Naive B cell (primary cell): ENCODE measurements around the gene DNAJC1. TPM values are rescaled to one million over a fixed set of nuclear protein-coding genes. Genes with fewer than 3 reads are reported as not detected.
"Not testable (repeated sequence)": the region's sequence is repeated elsewhere in the genome, so short reads cannot be mapped to it uniquely, and the experiment has no call there.

ENCODE experiments used
- ATAC-seq, 2 donors: fragments of 150-1000 bp; cut with Tn5 transposase; 2 replicates each; pipeline ENCODE4 v1.10.0; 2021; ENCODE audit warnings: low read depth in 2 of 2, mild to moderate bottlenecking in 2 of 2, moderate library complexity in 2 of 2
- DNase-seq: peaks from one replicate; pipeline ENCODE4 v3.0.0; 2022
- H3K27ac Mint-ChIP-seq, 6 donors: one replicate each; pipeline ENCODE4 v1.8.0; 2020 to 2022; ENCODE audit warnings: mild to moderate bottlenecking in 6 of 6, mixed read lengths in 6 of 6, moderate library complexity in 5 of 6, inconsistent platforms in 2 of 6
- H3K27me3 Mint-ChIP-seq, 3 donors: one replicate each; pipeline ENCODE4 v1.8.0; 2021 to 2022; ENCODE audit warnings: mixed read lengths in 3 of 3, mild to moderate bottlenecking in 1 of 3
- H3K36me3 Mint-ChIP-seq, 2 donors: one replicate each; pipeline ENCODE4 v1.8.0; 2020 to 2022; ENCODE audit warnings: mixed read lengths in 2 of 2, inconsistent platforms in 1 of 2, mild to moderate bottlenecking in 1 of 2
- H3K4me1 Mint-ChIP-seq, 3 donors: one replicate each; pipeline ENCODE4 v1.8.0; 2020 to 2022; ENCODE audit warnings: mixed read lengths in 3 of 3, inconsistent platforms in 1 of 3, mild to moderate bottlenecking in 1 of 3, moderate library complexity in 1 of 3
- H3K4me3 Mint-ChIP-seq, 8 donors: one replicate each; pipeline ENCODE4 v1.8.0; 2020 to 2022; ENCODE audit warnings: mild to moderate bottlenecking in 8 of 8, mixed read lengths in 8 of 8, moderate library complexity in 8 of 8, inconsistent platforms in 2 of 8
- H3K9me3 Mint-ChIP-seq, 7 donors: one replicate each; pipeline ENCODE4 v1.8.0; 2020 to 2022; ENCODE audit warnings: mixed read lengths in 7 of 7, mild to moderate bottlenecking in 5 of 7, inconsistent platforms in 2 of 7, moderate library complexity in 1 of 7
- polyA plus RNA-seq, 6 donors: library from polyadenylated mRNA; unstranded; fragments of 300-500 nt; fragmentation: Illumina TruSeq; gene quantifications; one replicate each; pipeline ENCODE4 v1.2.3, GENCODE V29; 2021; ENCODE audit warnings: low read depth in 6 of 6

Gene DNAJC1
- polyA plus RNA-seq, 6 donors from 2014 or later, result 9.1 to 19.5 (median 14.5) TPM

DNA sequence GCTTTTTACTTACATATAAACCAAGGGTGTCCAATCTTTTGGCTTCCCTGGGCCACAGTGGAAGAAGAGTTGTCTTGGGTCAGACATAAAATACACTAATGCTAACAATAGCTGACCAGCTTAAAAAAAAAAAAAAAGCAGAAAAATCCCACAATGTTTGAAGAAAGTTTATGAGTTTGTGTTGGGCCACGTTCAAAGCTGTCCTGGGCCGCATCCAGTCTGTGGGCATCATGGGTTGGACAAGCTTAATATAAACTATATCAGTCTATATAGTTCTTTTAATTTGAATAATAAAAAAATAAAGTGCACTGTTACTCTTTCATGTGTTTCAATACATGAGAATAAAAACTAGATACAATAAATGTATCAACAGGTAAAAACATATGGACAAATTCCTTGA lies 179.9 kb downstream of the DNAJC1 start:
- Mint-ChIP-seq H3K4me1 (no peaks in the 10 kb centered on the region), H3K9me3 (peaks cover 5 to 55% (median 37%) of the 10 kb centered on the region in 7 donors), H3K36me3 (peaks cover 27 to 40% of the 10 kb centered on the region in 2 donors), H3K4me3 (no peak overlapping the region), H3K27ac (no peak overlapping the region), H3K27me3 (no peaks in the 10 kb centered on the region)
- no peak for DNase-seq
- no peak for ATAC-seq

- H3K27me3 Mint-ChIP-seq, ATAC-seq: not testable (repeated sequence)
- peaks cover 27 to 38% of the 10 kb centered on the region in 2 donors for H3K36me3 Mint-ChIP-seq
Observed at GRCh38 chr10:21822273-21822672, 181.3 kb downstream of the DNAJC1 start.

GRCh38 chr10:21820952-21821351 lies 182.6 kb downstream of the DNAJC1 start:
- no peaks in the 10 kb centered on the region for H3K27me3 Mint-ChIP-seq
- H3K9me3 Mint-ChIP-seq, result peaks cover 5 to 38% (median 12%) of the 10 kb centered on the region in 7 donors
- no peaks in the 10 kb centered on the region for H3K4me1 Mint-ChIP-seq
- H3K27ac Mint-ChIP-seq, result no peak overlapping the region
- DNase-seq, result no peak
- no peak for ATAC-seq
- peak overlapping the region in 1 of 8 donors; percentile 28 for H3K4me3 Mint-ChIP-seq
- H3K36me3 Mint-ChIP-seq, result peaks cover 17 to 30% of the 10 kb centered on the region in 2 donors

More at GRCh38 chr10:21822273-21822672, 181.3 kb downstream of the DNAJC1 start:
- H3K4me3 Mint-ChIP-seq, H3K4me1 Mint-ChIP-seq, DNase-seq, H3K27ac Mint-ChIP-seq: not testable (repeated sequence)
- peaks cover 5 to 49% (median 24%) of the 10 kb centered on the region in 7 donors for H3K9me3 Mint-ChIP-seq

- H3K27ac Mint-ChIP-seq, H3K27me3 Mint-ChIP-seq, ATAC-seq: not testable (repeated sequence)
Observed at GRCh38 chr10:21818416-21818815, 185.1 kb downstream of the DNAJC1 start.

DNA sequence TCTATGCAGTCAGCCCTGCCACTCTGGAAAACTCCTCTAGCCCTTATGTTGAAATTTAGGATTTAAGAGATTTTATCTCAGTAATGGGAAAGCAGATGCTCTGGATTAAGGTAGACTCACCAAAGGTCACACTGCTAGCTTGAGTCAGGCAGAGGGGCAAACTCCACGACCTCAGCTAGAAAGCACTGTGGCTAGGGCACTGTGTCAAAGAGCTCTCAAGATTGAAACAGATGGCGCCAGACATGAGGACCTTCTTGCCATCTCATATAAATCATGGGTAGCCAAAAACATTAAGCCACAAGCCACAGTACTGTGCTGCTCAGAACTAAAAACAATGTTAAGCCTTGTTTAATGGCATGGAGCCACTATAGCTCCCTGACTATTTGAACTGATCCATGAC lies 188.7 kb downstream of the DNAJC1 start:
- ATAC-seq (no peak), DNase-seq (no peak)
- H3K36me3 Mint-ChIP-seq, result peaks cover 11 to 14% of the 10 kb centered on the region in 2 donors
- no peak overlapping the region for H3K27ac Mint-ChIP-seq
- H3K9me3 Mint-ChIP-seq, result peaks cover 0 to 31% (median 7%) of the 10 kb centered on the region in 7 donors
- H3K4me3 Mint-ChIP-seq, result no peak overlapping the region
- H3K27me3 Mint-ChIP-seq, result no peaks in the 10 kb centered on the region
- H3K4me1 Mint-ChIP-seq, result peaks cover 9 to 19% (median 13%) of the 10 kb centered on the region in 3 donors

More at GRCh38 chr10:21818416-21818815, 185.1 kb downstream of the DNAJC1 start:
- Mint-ChIP-seq H3K36me3 (peaks cover 11 to 18% of the 10 kb centered on the region in 2 donors), H3K4me3 (peak overlapping the region in 1 of 8 donors; percentile 61), H3K9me3 (peaks cover 0 to 35% (median 6%) of the 10 kb centered on the region in 7 donors), H3K4me1 (peaks cover 9 to 19% (median 13%) of the 10 kb centered on the region in 3 donors)
- not testable (repeated sequence) for DNase-seq

GRCh38 chr10:21813946-21814345 lies 189.6 kb downstream of the DNAJC1 start:
- ATAC-seq (peak; percentile 81 to 86), DNase-seq (no peak)
- Mint-ChIP-seq H3K4me3 (no peak overlapping the region), H3K27me3 (no peaks in the 10 kb centered on the region), H3K27ac (peak overlapping the region in 4 of 6 donors; percentile 52 to 77 (median 63)), H3K4me1 (peaks cover 9 to 19% (median 13%) of the 10 kb centered on the region in 3 donors), H3K36me3 (peaks cover 11 to 14% of the 10 kb centered on the region in 2 donors), H3K9me3 (peaks cover 0 to 31% (median 7%) of the 10 kb centered on the region in 7 donors)

- H3K27me3 Mint-ChIP-seq, result no peaks in the 10 kb centered on the region
- H3K36me3 Mint-ChIP-seq, result peaks cover 5 to 11% of the 10 kb centered on the region in 2 donors
- ATAC-seq (no peak), DNase-seq (no peak)
- H3K27ac Mint-ChIP-seq, result no peak overlapping the region
- no peak overlapping the region for H3K4me3 Mint-ChIP-seq
- H3K4me1 Mint-ChIP-seq, result peaks cover 9 to 19% (median 13%) of the 10 kb centered on the region in 3 donors
- H3K9me3 Mint-ChIP-seq, result peaks cover 0 to 18% (median 7%) of the 10 kb centered on the region in 7 donors
Observed at GRCh38 chr10:21811245-21811585, 192.3 kb downstream of the DNAJC1 start.

- H3K4me1 Mint-ChIP-seq, result peaks cover 9 to 19% (median 13%) of the 10 kb centered on the region in 3 donors
- peaks cover 5 to 11% of the 10 kb centered on the region in 2 donors for H3K36me3 Mint-ChIP-seq
- H3K27me3 Mint-ChIP-seq, result no peaks in the 10 kb centered on the region
- ATAC-seq (no peak), DNase-seq (no peak)
- no peak overlapping the region for H3K27ac Mint-ChIP-seq
- no peak overlapping the region for H3K4me3 Mint-ChIP-seq
- peaks cover 0 to 18% (median 6%) of the 10 kb centered on the region in 7 donors for H3K9me3 Mint-ChIP-seq
Observed at GRCh38 chr10:21810582-21811244, 192.8 kb downstream of the DNAJC1 start.

- H3K9me3 Mint-ChIP-seq, result peaks cover 0 to 2% (median 2%) of the 10 kb centered on the region in 7 donors
Observed at GRCh38 chr10:21808550-21808949, 195.0 kb downstream of the DNAJC1 start.

DNA sequence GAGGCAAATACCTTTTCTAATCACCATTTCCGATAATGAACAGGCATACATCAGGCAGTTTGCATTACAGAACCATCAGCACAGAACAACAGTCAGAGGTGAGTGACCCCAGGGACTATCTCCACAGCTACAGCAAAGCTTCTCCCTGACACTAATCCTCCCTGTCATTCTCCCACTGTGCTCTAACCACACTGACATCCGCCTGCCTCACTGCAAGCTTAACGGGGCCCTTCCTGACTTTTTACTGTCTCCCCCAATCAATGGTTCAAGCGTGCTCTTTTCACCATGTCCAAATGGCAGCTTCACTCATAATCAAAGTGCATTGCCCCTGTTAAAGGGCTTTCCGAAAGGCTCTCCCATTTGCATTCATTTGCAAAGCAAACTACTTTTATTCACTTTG lies 196.3 kb downstream of the DNAJC1 start:
- DNase-seq (no peak), ATAC-seq (no peak)
- H3K9me3 Mint-ChIP-seq, result peaks cover 0 to 4% (median 0%) of the 10 kb centered on the region in 7 donors
- no peak overlapping the region for H3K4me3 Mint-ChIP-seq
- no peaks in the 10 kb centered on the region for H3K4me1 Mint-ChIP-seq
- H3K27me3 Mint-ChIP-seq, result no peaks in the 10 kb centered on the region
- peaks cover 0 to 6% of the 10 kb centered on the region in 2 donors for H3K36me3 Mint-ChIP-seq
- peak overlapping the region in 1 of 6 donors; percentile 81 for H3K27ac Mint-ChIP-seq

More at GRCh38 chr10:21808550-21808949, 195.0 kb downstream of the DNAJC1 start:
- ATAC-seq (no peak), DNase-seq (no peak)
- Mint-ChIP-seq H3K27ac (no peak overlapping the region), H3K4me3 (no peak overlapping the region), H3K4me1 (no peaks in the 10 kb centered on the region), H3K27me3 (no peaks in the 10 kb centered on the region), H3K36me3 (peaks cover 0 to under 1% of the 10 kb centered on the region in 2 donors)

- H3K36me3 Mint-ChIP-seq, result peaks cover 9 to 12% of the 10 kb centered on the region in 2 donors
- H3K9me3 Mint-ChIP-seq, result peaks cover 0 to 11% (median 0%) of the 10 kb centered on the region in 7 donors
- H3K27me3 Mint-ChIP-seq, result no peaks in the 10 kb centered on the region
- ATAC-seq (no peak), DNase-seq (no peak)
- H3K4me1 Mint-ChIP-seq, result no peaks in the 10 kb centered on the region
- H3K27ac Mint-ChIP-seq, result no peak overlapping the region
- H3K4me3 Mint-ChIP-seq, result no peak overlapping the region
Observed at GRCh38 chr10:21803374-21803773, 200.2 kb downstream of the DNAJC1 start.

DNA sequence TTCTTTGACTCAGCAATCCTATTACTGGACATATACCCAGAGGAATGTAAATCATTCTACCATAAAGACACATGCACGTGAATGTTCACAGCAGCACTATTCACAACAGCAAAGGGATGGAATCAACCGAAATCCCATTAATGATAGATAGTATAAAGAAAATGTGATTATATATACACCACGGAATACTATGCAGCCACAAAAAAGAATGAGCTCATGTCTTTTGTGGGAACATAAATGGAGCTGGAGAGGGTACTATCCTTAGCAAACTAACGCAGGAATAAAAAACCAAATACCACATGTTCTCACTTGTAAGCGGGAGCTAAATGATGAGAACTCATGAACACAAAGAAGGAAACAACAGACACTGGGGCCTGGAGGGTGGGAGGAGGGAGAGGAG lies 201.9 kb downstream of the DNAJC1 start:
- ATAC-seq, result no peak
- Mint-ChIP-seq H3K27me3 (no peaks in the 10 kb centered on the region), H3K4me3 (no peak overlapping the region), H3K4me1 (no peaks in the 10 kb centered on the region), H3K27ac (no peak overlapping the region), H3K9me3 (peaks cover 0 to 11% (median 0%) of the 10 kb centered on the region in 7 donors), H3K36me3 (peaks cover 18 to 20% of the 10 kb centered on the region in 2 donors)
- DNase-seq, result no peak

DNA sequence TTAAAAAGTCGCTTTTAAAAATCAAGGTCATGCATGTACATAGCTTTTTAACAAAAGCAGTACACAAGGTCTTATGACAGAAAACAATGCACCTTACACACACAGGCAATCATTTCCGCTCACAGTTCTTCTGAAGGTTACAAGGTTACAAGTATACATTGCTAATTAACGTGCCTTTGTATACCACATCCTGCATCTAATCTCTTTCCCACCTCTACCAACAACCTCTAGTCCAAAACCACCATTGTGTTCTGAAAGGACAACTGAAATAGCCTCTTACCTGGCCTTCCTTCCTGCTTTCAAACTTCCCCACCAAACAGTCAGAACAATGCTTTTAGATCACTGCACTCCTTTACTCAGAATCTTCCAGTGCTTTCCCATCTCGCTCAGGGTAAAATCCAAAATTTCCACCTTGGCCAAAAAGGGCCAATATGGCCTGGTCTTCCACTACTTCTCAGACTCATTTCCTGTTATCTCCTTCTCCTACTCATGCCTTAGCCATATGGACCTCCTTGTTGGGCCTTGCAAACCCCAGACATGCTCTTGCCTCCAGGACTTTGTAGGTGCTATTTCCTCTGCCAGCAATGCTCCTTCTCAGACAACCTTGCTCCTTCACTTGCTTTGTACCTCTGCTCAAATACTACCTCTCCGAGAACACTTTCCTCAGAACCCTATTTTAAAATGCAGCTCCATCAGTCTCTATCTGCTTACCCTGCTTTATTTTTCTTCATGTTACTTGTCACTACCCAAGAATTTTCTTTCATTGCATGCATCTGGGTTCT lies 205.4 kb downstream of the DNAJC1 start:
- DNase-seq (no peak), ATAC-seq (no peak)
- no peaks in the 10 kb centered on the region for H3K27me3 Mint-ChIP-seq
- H3K36me3 Mint-ChIP-seq, result peaks cover 15 to 20% of the 10 kb centered on the region in 2 donors
- no peak overlapping the region for H3K4me3 Mint-ChIP-seq
- H3K9me3 Mint-ChIP-seq, result peaks cover 0 to 11% (median 0%) of the 10 kb centered on the region in 7 donors
- no peaks in the 10 kb centered on the region for H3K4me1 Mint-ChIP-seq
- peak overlapping the region in 1 of 6 donors; percentile 7 for H3K27ac Mint-ChIP-seq
